Dermis microvascular lymphatic vessel endothelial cell (primary cell): ENCODE results near the gene PTPRF. TPM values are rescaled to one million over a fixed set of nuclear protein-coding genes. Genes with fewer than 3 reads are reported as not detected.
"Not testable (repeated sequence)": the region's sequence is repeated elsewhere in the genome, so short reads cannot be mapped to it uniquely, and the experiment has no call there.

Source experiments
- DNase-seq, 2 donors: peaks; one replicate each; pipeline versions ENCODE4 v3.0.0 to v3.0.0-alpha.2; 2010; ENCODE audit warnings: low read depth in 2 of 2
- total RNA-seq: library from RNA; depleted of rRNA; stranded (reverse); fragments of >200 nt; gene quantifications from 2 replicates; pipeline ENCODE4 v1.2.1, GENCODE V29; 2014

Gene PTPRF
- total RNA-seq, result 50.2 and 99.8 TPM in 2 replicates

GRCh38 chr1:43530483-43531106 lies at the start of gene PTPRF:
Gene PTPRF, plus strand, starts transcription at chr1:43530883. Its CDS starts 14,193 bp downstream, at chr1:43545076.
- peak; percentile 21 to 69 for DNase-seq

- no peak for DNase-seq
These were observed 49.2 kb upstream of the PTPRF start for GRCh38 chr1:43481491-43481890.

DNA sequence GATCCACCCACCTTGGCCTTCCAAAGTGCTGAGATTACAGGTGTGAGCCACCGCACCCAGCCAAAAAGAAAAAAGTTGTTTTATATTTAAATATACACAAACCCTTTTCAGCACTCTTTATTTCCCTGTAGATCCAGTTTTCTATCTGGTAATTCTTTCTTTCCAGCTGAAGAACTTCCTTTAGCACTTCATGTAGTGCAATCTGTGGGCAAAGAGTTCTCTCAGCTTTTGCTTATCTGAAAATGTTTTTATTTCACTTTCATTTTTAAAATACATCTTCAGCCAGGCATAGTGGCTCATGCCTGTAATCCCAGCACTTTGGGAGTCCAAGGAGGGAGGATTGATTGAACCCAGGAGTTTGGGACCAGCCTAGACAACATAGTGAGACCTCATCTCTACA lies 48.5 kb upstream of the PTPRF start:
- DNase-seq, result no peak

- DNase-seq, result no peak
These were observed 46.3 kb upstream of the PTPRF start for GRCh38 chr1:43484367-43484766.

GRCh38 chr1:43488165-43488564 lies 42.5 kb upstream of the PTPRF start:
- DNase-seq, result no peak

DNA sequence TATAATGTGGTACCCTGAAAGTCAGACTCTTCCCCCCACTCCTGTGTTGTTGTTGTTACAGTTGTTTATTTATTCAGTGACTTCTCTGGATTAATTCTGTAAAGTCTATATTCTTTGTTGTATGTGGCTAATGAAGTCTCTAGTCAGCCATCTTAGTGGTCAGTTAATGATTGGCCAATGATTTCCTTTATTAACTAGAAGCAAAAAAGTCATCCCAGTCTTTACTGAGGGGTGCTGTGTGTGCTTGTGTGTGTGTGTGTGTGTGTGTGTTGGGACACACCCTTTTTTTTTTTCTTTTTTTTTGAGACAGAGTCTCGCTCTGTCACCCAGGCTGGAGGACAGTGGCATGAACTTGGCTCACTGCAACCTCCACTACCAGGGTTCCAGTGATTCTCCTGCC lies 39.6 kb upstream of the PTPRF start:
- no peak for DNase-seq

- DNase-seq, result peak; percentile 25 to 74
These were observed 37.9 kb upstream of the PTPRF start for GRCh38 chr1:43492826-43493225.

DNA sequence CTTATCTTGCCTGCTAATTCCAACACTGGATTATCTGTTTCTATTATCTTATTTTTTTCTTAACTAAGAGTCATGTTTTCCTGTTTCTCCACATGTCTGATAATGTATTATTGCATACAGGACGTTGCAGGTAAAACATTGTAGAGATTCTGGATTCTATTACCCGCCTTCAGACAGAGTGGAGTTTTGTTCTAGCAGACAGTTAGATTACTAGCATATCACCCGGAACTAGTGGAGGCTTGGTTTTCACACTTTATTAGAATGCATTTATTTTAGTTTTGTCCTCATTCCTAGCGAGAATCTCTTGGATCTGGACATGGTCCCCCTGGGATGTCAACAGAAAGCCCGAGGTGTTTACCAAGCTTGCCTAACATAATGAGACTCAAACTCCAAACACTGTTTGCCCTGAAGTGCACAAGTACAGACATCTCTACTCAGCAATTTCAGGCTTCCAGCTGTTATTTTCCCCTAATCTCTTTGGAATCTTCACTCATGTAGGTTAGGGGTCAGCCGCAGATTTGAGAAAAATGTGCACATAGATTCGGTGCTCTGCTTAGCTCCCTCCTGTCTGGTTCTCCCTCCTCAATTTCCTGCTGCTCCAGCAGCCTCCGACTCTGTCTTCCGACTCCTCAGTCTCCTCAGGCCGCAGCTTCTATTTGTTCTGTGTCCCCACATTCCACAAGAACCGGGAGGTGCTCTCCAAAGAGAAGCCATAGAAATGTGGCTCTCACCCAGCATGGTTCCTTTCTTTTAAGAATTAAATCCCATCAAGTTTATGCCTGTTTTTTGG lies 36.8 kb upstream of the PTPRF start:
- DNase-seq, result no peak

GRCh38 chr1:43495204-43495603 lies 35.5 kb upstream of the PTPRF start:
- DNase-seq, result no peak

DNA sequence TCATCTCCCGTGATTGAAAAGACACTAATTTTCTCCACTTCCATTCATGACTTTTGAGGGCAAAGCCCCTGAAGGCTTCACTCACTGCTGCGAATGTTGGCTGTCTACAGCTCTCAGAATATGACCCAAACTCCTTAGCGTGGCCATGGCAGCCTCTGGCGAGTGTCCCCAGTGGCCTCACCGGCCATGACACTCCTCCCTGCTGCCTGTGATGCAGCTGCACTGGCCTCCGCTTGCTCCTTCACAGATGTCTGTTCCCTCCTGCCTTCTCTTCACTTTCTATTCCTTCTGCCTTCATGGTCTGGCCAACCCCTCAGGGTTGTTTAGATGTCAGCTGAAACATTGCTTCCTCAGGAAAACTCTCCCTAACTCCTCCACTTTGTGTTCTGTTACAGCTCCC lies 30.8 kb upstream of the PTPRF start:
- DNase-seq, result no peak

GRCh38 chr1:43501806-43502205 lies 28.9 kb upstream of the PTPRF start:
- DNase-seq, result not testable (repeated sequence)

GRCh38 chr1:43503534-43503933 lies 27.1 kb upstream of the PTPRF start:
- DNase-seq, result no peak

DNA sequence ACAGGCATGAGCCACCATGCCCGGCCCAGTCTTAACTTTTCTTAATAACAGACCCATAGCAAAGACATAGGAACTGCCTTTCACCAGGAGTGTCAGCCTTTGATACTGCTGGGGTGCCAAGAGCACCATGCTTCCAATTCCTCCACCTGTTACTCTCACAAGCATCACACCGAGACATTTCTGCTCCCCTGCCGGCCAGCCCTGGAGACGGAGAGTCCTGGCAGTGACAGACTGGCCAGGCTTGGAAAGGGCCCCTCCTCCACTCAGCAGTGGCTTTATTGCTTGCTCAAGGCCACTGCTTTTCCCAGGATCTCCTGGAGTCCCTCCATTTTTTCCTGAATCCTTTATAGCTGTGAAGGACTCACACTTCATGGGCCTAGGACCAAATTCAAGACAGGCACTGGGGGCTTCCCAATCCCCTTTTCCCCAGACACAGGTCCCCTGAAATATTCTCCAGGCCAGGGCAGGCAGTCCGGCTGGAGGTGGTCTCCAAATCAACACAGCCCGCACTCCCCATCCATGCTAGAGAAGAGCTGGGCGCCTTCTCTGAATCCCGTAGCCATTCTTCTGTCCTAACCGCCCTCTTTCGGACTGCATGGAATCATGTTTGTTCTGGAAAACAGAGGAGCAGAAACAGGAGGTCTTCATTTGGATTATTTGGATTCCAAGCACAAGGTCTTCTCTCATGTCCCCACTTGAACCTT lies 25.5 kb upstream of the PTPRF start:
- DNase-seq, result no peak

- no peak for DNase-seq
These were observed 24.4 kb upstream of the PTPRF start for GRCh38 chr1:43506233-43506632.

- DNase-seq, result no peak
These were observed 23.1 kb upstream of the PTPRF start for GRCh38 chr1:43507296-43508295.

GRCh38 chr1:43509007-43509739 lies 21.5 kb upstream of the PTPRF start:
- no peak for DNase-seq

- DNase-seq, result no peak
These were observed 20.8 kb upstream of the PTPRF start for GRCh38 chr1:43509740-43510375.

DNA sequence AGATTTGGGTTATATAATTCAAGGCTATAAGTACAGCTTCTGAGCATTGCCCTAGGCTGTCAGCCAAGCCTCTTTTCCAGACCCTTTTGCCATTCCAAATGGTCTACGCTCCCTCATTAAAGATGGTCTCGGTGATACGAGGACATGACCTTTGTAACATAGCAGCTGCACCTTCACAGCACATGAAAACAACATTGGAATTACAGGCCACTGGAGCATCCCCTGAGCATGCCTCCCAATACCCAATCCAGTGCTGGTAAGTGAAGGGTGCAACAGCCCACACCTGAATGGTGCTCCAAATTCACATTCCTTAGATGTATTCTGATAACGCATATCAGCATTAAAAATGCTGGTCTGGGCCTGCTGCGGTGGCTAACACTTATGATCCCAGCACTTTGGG lies 20.1 kb upstream of the PTPRF start:
- DNase-seq, result no peak

DNA sequence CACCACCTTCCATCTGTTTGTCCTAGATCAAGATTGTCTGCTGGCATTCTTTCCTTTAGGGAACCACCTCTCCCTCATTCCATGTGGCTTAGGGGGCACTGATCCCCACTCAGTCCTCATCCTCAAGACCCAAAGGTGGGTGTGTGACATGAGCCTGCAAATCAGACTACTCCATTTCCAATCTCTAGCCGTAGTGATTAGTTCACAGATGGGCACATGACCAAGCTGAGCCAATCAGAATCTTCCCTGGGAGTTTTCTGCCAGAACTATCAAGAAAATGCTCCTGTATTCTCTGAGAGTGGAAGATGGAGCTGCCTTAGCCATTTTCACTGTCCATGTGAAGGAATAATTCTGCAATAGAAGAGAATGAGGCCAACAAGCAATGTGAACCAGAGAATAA lies 19.3 kb upstream of the PTPRF start:
- DNase-seq, result no peak

DNA sequence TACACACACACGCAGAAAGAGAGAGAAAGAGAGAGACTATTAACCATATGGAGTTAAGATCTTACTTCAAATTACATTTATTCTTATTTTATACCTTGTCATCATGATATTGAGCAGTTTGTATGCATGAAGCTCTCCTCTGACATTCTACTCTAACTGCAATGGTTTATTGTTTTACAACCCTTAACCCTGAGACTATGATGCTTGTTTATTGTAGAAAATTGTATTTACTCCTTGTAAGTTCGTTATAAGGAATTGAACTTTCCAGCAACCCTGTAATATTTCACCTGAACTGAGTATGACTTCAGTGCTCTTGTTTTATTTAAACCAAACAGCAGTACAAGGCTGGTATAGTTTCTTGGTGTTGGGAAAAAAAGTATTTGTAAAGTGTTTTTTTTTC lies 18.6 kb upstream of the PTPRF start:
- no peak for DNase-seq
